GM11168 (cell line): ENCODE data around the gene PCBP4.
"Not testable (repeated sequence)": the region's sequence is repeated elsewhere in the genome, so short reads cannot be mapped to it uniquely, and the experiment has no call there.

ENCODE experiments used
- in situ Hi-C: fragments of 300-500 bp; cut with MboI; formaldehyde crosslinking; loops from one replicate; pipeline ENCODE4 v1.12.0; 2022; ENCODE audit warnings: low sequenced_read_pairs; ENCODE audit not compliant: unreplicated experiment

PCBP4 gene

GRCh38 chr3:51928981-51929380 is 38.3 kb downstream of the PCBP4 start:
- in situ Hi-C loops = not testable (repeated sequence)

- in situ Hi-C loops = no loop called here
Measured at GRCh38 chr3:51928438-51928837, 38.8 kb downstream of the PCBP4 start.

- in situ Hi-C loops = no loop called here
Measured at GRCh38 chr3:51927061-51927977, 39.9 kb downstream of the PCBP4 start.

DNA sequence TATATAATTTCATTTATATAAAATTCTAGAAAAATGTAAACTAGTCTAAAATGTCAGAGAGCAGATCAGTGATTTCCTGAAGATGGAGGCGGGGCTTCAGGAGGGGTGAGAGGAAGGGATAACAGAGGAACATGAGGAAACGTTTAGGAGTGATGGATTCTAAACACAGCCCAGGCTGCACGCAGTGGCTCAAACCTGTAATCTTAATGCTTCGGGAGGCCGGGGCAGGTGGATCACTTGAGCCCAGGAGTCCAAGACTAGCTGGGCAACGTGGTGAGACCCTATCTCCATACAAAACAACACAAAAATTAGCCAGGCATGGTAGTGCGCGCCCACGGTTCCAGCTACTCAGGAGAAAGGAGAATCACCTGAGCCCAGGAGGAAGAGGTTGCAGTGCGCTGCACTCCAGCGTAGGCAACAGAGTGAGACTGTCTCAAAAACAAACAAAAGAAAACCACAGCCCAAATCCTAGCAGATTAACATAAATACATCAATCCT is 46.1 kb downstream of the PCBP4 start:
- in situ Hi-C loops = no loop called here

- in situ Hi-C loops = no loop called here
Measured at GRCh38 chr3:51916418-51916817, 50.8 kb downstream of the PCBP4 start.

- in situ Hi-C loops = no loop called here
Measured at GRCh38 chr3:51908026-51908425, 59.2 kb downstream of the PCBP4 start.
